GM18517 (cell line): ENCODE data around the gene ZYG11B.
"Not testable (repeated sequence)": the region's sequence is repeated elsewhere in the genome, so short reads cannot be mapped to it uniquely, and the experiment has no call there.

Experiments used
- ATAC-seq: cut with Tn5 transposase; IDR thresholded peaks from one replicate; pipeline ENCODE4 v1.9.1; 2021; ENCODE audit warnings: mild to moderate bottlenecking, moderate library complexity; ENCODE audit not compliant: unreplicated experiment

The ZYG11B gene

DNA sequence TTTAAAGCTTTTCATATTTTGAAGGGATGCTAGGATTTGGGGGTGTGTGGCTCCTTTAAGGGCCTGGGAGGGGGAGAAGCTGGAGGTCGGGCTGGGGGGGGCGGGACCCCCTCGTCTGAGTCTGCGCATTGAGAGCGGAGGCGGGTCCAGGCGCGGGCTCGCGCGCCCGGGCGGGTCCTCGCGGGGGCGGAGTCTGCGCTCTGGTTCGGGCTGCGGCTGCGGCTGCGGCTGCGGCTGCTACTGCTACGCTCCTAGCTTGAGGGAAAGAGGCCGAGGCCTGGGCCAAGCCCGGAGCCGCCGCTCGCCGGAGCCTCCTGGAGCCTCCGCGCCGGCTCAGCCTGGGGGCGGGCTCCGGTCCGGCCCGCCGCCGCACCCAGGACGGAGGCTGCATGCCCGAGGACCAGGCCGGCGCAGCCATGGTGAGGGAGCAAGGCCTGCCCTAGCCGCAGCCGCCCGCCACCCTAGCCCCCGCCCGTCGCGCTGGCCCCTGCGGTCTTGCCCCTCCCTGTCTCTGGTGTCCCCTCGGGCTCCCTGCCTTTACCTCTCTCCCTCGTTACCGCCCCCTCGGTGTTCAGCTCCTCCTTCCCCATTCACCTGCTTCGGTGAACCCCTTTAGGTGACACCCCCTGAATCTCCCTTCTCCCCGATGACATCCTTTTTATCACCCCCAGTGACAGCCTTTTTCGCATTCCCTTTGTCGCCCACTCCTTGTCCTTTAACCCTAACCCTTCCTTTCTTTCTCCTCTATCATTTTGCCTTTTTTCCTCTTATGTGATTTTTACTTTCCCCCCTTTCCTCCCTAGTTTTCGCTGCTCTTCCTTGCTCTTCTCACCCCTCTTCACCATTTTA is at the start of gene ZYG11B:
TSS of gene ZYG11B (plus strand) at position 189 of the 849 bp plus-strand sequence. CDS start at position 390, 201 bp downstream.
- ATAC-seq = peak; percentile 83

DNA sequence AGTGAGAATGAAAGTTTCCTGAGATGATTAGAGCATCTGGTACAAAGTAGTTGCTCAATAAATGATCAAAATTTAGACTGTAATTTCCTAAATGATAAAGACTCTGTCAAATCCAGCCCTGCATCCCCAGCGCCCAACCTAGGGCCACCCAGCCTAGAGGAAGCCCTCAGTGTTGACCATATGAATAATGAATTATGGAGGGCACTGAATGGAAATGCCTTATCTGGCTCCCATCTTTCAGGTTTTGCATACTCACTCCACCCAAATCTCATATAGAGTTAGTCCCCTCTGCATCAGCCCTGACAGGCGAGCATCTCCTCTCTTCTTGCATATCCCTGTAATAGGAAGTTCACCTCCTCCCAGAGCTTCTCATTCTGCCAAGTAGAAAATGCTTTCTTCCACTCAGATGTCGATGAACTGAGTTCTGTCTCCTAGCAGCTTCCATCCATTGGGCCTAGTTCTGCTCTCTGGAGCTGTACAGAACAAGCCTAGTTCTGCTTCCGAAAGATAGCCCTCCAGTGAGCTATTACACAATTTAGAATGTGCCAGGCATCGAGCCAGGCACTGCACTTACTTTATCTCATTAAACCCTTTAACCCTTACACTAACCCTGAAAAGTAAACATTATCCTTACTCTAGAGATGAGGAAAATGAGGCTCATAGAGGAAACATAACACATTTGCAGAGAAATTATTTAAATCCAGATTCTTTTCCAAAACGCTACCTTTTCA is 49.0 kb upstream of the ZYG11B start:
- no peak for ATAC-seq

- no peak for ATAC-seq
Measured at GRCh38 chr1:52679048-52679447, 47.2 kb upstream of the ZYG11B start.

DNA sequence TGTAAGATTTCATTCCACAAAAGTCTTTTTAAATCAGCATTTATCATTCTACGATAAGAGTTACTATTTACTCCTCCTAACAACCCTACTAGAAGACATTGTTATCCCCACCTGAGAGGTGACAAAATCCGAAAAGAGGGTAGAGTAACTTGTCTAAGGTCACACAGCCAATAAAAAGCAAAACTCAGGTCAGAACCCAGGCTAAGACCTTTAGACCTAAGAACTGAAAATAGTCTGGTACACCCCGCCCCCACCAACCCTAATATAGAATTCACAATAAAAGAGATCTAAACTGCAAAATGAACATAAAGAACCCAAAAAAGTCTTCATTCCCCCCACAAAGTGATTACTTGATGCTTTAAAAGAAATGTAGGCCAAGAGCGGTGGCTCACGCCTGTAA is 46.8 kb upstream of the ZYG11B start:
- ATAC-seq = no peak

DNA sequence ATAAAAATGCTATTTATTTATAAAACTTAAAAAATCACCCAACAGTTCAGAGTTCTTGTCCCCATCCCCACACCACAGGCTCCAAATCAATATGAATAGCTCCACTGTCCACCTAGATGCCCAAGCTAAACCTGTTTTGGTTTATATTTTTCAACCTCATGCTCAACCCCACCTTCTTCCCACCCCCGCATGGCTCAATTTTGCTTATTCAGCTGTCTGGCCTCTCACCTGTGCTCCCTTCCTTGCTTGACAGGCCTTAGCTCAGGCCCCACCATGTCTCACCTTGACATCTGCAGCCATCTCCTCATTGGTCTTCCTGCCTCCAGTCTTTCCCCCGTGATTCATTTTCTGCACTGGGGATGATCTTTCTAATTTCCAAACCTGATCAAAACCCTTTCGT is 45.9 kb upstream of the ZYG11B start:
- ATAC-seq = no peak

- ATAC-seq = no peak
Measured at GRCh38 chr1:52681136-52681535, 45.1 kb upstream of the ZYG11B start.

DNA sequence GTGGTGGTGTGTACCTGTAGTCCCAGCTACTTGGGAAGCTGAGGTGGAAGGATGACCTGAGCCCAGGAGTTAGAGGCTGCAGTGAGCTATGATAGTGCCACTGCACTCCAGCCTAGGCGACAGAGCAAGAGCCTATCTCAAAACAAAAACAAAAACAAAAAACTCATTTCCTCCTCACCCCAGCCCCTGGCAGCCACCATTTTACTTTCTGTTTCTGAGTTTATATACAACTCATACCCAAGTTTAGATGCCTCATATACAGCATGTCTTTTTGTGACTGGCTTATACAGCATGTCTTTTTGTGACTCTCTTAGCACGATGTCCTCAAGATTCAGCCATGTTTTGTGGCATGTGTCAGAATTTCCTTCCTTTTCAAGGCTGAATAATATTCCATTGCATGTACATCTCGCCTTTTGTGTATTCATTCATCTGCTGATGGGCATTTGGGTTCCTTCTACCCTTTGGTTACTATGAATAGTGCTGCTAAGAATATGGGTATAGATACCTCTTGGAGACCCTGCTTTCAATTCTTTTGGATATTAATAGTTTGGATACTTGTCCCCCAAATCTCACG is 42.8 kb upstream of the ZYG11B start:
- no peak for ATAC-seq

DNA sequence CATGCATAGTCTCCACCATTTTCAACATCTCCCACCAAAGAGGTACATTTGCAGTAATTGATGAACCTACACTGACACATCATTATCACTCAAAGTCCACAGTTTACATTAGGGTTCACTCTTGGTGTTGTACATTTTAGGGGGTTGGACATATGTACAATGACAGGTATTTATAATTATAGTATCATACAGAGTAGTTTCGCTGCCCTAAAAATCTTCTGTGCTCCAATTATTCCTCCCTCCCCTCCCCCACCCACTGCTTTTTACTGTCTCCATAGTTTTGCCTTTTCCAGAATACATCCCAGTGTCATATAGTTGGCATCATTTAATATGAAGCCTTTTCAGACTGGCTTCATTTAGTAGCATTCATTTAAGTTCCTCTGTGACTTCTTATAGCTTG is 41.7 kb upstream of the ZYG11B start:
- ATAC-seq = no peak

- ATAC-seq = not testable (repeated sequence)
Measured at GRCh38 chr1:52686261-52686751, 39.9 kb upstream of the ZYG11B start.

DNA sequence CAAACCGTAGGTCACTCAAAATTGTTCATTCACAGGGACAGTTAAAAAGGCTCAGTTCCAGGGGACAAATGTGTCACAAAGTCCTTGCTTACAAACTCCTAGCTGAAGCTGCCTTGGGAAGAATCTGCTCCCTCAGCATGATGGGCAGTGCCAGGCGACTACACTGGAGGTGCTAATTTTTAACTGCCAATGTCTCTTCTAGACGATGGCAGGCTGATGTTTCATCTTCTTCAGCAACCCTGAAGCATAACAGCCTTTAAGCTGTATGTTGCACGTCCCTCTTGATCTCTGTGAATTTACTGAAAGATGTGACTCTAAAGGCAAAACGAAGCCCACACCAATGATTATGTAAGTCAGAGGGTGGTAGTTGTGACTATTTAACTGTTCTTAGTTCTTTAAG is 39.4 kb upstream of the ZYG11B start:
- ATAC-seq = no peak

GRCh38 chr1:52691821-52692220 is 34.4 kb upstream of the ZYG11B start:
- ATAC-seq = no peak

- no peak for ATAC-seq
Measured at GRCh38 chr1:52692697-52693096, 33.6 kb upstream of the ZYG11B start.

GRCh38 chr1:52693351-52693750 is 32.9 kb upstream of the ZYG11B start:
- not testable (repeated sequence) for ATAC-seq

DNA sequence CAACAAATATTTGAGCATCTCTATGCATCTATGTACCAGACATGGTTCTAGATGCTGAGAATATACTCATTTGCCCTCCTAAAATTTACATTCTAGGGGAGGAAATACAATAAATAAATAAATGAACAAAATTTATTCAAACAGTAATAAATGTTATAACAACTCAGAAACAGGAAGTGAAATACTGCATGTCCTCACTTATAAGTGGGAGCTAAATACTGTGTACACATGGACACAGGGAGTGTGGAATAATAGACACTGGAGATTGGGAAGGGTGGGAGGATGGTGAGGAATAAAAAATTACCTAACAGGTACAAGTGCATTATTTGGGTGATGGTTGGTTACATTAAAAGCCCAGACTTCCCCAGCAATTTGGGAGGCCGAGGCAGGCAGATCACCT is 32.4 kb upstream of the ZYG11B start:
- ATAC-seq = no peak

DNA sequence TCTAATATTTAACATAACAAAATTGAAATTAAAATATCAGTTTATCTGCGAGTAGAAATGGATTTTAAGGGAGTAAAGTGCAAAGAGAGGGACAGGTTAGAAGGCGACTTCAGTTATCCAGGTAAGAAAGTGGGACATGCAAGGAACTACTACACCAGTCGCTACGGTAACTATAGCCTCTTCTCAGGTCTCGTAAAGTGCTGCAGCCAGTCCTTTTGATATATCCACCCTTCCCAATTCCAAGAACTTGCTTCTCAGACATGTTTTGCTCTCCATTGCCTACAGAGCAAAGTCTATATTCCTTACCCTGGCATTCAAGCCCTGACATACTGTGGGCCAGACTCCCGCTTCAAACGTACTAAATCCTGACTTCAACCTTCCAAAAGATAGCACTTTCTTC is 30.6 kb upstream of the ZYG11B start:
- ATAC-seq = no peak

DNA sequence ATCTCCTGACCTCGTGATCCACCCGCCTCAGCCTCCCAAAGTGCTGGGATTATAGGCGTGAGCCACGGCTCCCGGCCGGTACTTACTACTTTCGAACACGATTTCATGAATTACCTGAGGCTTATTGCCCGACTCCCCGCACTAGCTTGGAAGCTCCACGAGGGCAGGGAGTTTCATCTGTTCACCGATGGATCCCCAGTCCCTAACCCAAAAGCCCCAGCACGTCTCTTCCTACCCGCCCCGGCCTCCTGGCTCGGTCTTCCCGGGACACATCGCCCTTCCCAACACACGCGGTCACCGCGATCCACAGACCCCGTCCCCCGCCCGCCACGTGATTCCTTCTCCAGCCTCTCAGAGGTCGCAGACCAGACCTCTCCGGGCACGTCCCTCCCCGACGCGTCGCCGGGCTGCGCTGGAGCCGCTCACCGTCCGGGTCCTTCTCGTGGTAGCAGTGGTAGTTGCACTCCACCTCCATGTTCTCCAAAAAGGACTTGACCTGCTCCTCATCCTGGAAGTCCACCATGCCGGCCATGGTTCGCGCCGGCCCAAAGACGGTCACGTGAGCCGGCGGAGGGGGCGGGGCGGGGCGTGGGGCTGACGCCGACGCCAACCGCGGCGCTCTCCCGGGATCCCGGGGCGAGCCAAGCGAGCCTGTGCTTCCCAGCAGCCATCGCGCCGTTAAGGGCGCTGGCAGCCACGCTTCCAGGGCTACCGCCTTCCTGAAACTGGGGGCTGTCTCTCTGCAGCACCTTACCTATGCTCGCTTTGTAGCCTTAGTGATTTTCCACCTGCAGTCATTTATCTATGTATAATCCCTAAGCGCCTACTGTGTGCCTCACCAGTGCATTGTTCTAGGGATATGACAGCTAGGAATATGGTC is 28.2 kb upstream of the ZYG11B start, which contains the start of gene COA7:
TSS of gene COA7 (minus strand) at position 553 of the 880 bp plus-strand sequence. CDS start at position 532, 21 bp downstream.
- peak; percentile 48 for ATAC-seq

- peak; percentile 85 for ATAC-seq
Measured at GRCh38 chr1:52702886-52703787, 23.1 kb upstream of the ZYG11B start.

- ATAC-seq = no peak
Measured at GRCh38 chr1:52706136-52706670, 20.1 kb upstream of the ZYG11B start.
